ENCODE results near the gene PNPT1.
"Not testable (repeated sequence)": the region's sequence is repeated elsewhere in the genome, so short reads cannot be mapped to it uniquely, and the experiment has no call there.

DNA sequence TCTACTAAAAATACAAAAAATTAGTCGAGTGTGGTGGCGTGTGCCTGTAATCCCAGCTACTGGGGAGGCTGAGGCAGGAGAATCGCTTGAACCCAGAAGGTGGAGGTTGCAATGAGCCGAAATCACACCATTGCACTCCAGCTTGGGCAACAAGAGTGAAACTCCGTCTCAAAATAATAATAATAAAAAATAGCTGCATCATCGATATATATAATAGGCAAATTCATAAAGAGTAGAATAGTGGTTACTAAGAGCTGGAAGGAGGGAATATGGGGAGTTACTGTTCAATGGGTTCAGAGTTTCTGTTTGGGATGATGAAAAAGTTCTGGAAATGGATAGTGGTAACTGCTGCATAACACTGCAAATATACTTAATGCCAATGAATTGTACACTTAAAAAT lies 96.8 kb downstream of the PNPT1 start:
- not testable (repeated sequence) for TF ChIP-seq NR2F2 (IDR thresholded peaks at IDR 0.05; ENCODE audit: borderline replicate concordance, low read depth); AHDC1 (CRISPR knock-in tag; IDR thresholded peaks at IDR 0.05; ENCODE audit: borderline replicate concordance); ADNP (CRISPR knock-in tag; IDR thresholded peaks at IDR 0.05); GABPA (IDR thresholded peaks at IDR 0.05; ENCODE audit: low read depth, low read length); GABPA (CRISPR knock-in tag; IDR thresholded peaks at IDR 0.05; ENCODE audit: low read depth); ZNF253 (CRISPR knock-in tag; IDR thresholded peaks at IDR 0.05; ENCODE audit: borderline replicate concordance); CTCF (CRISPR knock-in tag; IDR thresholded peaks at IDR 0.05); KDM5A (IDR thresholded peaks at IDR 0.05; ENCODE audit: borderline replicate concordance, low read length); CHD4 (IDR thresholded peaks at IDR 0.05; ENCODE audit: borderline replicate concordance, low read length); SETDB1 (CRISPR knock-in tag; IDR thresholded peaks at IDR 0.05; ENCODE audit: borderline replicate concordance); SMC3 (IDR thresholded peaks at IDR 0.05; ENCODE audit: low read length)
- TF ChIP-seq, protein P1, sequence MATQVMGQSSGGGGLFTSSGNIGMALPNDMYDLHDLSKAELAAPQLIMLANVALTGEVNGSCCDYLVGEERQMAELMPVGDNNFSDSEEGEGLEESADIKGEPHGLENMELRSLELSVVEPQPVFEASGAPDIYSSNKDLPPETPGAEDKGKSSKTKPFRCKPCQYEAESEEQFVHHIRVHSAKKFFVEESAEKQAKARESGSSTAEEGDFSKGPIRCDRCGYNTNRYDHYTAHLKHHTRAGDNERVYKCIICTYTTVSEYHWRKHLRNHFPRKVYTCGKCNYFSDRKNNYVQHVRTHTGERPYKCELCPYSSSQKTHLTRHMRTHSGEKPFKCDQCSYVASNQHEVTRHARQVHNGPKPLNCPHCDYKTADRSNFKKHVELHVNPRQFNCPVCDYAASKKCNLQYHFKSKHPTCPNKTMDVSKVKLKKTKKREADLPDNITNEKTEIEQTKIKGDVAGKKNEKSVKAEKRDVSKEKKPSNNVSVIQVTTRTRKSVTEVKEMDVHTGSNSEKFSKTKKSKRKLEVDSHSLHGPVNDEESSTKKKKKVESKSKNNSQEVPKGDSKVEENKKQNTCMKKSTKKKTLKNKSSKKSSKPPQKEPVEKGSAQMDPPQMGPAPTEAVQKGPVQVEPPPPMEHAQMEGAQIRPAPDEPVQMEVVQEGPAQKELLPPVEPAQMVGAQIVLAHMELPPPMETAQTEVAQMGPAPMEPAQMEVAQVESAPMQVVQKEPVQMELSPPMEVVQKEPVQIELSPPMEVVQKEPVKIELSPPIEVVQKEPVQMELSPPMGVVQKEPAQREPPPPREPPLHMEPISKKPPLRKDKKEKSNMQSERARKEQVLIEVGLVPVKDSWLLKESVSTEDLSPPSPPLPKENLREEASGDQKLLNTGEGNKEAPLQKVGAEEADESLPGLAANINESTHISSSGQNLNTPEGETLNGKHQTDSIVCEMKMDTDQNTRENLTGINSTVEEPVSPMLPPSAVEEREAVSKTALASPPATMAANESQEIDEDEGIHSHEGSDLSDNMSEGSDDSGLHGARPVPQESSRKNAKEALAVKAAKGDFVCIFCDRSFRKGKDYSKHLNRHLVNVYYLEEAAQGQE (IDR thresholded peaks at IDR 0.05; ENCODE audit: borderline replicate concordance in 1 of 2, low read depth in 1 of 2, low read length in 2 of 2): not testable (repeated sequence)
- TF ChIP-seq, protein P2, sequence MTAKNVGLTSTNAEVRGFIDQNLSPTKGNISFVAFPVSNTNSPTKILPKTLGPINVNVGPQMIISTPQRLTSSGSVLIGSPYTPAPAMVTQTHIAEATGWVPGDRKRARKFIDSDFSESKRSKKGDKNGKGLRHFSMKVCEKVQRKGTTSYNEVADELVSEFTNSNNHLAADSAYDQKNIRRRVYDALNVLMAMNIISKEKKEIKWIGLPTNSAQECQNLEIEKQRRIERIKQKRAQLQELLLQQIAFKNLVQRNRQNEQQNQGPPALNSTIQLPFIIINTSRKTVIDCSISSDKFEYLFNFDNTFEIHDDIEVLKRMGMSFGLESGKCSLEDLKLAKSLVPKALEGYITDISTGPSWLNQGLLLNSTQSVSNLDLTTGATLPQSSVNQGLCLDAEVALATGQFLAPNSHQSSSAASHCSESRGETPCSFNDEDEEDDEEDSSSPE (CRISPR knock-in tag; IDR thresholded peaks at IDR 0.05): not testable (repeated sequence)
- TF ChIP-seq, protein P3, sequence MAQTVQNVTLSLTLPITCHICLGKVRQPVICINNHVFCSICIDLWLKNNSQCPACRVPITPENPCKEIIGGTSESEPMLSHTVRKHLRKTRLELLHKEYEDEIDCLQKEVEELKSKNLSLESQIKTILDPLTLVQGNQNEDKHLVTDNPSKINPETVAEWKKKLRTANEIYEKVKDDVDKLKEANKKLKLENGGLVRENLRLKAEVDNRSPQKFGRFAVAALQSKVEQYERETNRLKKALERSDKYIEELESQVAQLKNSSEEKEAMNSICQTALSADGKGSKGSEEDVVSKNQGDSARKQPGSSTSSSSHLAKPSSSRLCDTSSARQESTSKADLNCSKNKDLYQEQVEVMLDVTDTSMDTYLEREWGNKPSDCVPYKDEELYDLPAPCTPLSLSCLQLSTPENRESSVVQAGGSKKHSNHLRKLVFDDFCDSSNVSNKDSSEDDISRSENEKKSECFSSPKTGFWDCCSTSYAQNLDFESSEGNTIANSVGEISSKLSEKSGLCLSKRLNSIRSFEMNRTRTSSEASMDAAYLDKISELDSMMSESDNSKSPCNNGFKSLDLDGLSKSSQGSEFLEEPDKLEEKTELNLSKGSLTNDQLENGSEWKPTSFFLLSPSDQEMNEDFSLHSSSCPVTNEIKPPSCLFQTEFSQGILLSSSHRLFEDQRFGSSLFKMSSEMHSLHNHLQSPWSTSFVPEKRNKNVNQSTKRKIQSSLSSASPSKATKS (CRISPR knock-in tag; IDR thresholded peaks at IDR 0.05): not testable (repeated sequence)
